ENCODE results near the gene CYB5R2.

Gene CYB5R2

DNA sequence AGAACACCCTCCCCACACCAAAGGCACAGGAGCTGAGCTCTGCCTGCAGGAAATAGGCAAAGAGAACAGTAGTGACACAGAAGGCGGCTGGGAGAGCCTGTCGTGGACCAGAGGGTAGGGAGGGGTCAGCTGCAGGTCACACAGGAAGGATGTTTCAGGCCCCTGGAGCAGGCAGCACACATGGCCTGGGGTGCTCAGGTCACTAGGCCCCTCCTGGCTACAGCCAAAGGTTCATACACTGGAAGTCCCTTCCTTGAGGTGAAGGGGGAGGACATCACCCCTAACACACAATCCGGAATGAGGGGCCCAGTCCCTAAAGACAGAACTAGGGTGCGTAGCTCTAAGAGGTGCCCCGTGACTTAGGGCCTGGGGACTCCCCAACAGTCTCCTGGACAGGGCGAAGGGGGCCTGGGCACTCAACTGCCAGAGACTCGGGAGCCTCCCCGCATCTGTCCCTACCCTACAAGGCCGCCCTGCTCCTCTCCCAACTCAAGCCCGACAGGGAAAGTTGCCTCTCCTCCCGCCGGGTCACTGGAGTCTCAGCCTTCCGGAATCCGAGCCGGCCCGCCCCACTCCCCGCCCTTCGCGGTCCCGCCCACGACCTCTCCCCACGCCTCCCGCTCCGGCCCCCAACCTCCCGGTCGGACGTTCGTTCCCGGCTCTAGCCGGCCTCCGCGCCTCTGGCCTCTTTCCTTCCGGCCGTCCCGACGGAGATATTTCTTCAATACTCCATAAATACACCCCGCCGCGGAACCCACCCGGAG lies at the start of gene CYB5R2:
CYB5R2 (minus strand) TSS at position 541 of the 764 bp plus-strand sequence. CDS start 675 bp downstream, outside the sequence.
- peak within 1 kb of the TSS; percentile 84 for H3K27ac ChIP-seq
- DNase-seq (ENCODE audit: low read depth, low spot score) = no peak

DNA sequence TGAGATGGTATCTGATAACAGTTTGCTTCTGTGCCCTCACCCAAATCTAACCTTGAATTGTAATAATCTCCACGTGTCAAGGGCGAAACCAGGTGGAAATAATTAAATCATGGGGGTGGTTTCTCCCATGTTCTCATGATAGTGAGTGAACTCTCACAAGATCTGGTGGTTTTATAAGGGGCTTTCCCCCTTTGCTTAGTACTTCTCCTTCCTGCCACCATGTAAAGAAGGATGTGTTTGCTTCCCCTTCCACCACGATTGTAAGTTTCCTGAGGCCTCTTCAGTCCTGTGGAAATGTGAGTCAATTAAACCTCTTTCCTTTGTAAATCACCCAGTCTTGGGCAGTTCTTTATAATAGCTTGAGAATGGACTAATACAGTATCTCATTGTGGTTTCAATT lies 41.5 kb upstream of the CYB5R2 start:
- no peak for DNase-seq (ENCODE audit: low read depth, low spot score)
- no peak overlapping the region for H3K27ac ChIP-seq

DNA sequence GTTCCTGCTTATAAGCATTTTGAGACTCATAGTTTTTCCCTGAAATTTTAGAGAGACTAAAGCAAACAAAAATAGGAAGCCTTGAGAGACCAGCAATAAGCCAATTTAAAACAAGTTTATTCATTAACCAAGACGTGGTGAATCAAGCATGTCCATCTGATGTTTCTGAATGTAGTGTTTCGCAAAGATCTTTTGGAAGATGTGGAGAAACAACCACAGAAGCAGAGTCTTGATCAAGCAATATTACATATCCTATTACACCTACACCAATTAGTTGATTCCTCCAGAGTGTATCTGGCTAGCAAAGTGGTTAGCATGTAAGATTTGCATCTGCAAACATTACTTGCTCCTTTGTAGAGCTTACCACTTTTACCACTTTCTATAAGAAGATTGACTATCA lies 33.1 kb upstream of the CYB5R2 start, which contains the start of gene OVCH2:
OVCH2 (minus strand) TSS at position 101 of the 400 bp plus-strand sequence; CDS start at position 18, 83 bp downstream.
- no peak within 1 kb of the TSS for H3K27ac ChIP-seq
- DNase-seq (ENCODE audit: low read depth, low spot score) = no peak

DNA sequence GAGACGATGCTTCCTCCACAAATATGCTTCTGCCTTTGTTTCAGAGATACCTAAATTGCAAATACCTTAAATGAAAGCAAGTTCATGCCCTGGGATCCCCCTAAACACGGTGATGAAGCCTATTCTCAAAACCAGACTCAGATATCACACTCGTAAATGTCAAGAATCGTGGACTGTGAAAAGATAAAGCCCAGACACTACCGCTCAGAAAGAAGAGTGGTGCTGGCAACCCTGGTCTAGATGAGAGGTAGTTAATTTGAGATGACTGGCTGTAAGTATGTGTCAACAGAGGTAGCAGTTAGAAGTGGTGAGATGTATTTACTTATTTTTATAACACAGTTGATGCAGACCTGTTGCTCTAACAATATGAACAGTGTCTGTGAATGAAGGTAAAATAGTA lies 30.4 kb upstream of the CYB5R2 start:
- no peak overlapping the region for H3K27ac ChIP-seq
- no peak for DNase-seq (ENCODE audit: low read depth, low spot score)

DNA sequence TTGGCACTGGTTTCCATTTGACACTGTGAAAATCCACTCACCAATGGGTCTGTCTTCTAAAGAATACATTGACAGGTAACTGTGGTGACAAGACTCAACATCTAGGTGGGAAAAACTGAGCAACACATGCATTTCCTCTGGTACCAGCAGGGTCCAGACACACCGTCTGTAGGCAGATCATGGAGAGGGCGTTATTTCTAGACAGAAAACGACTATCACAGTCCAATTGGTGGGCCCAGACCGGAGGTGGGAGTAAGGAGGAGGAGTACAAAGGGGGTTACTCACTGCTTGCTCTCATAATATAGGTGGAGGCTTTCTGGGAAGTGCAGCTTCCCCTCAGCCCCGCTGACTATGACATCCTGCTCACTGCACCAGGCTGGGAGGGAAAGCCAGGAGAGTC lies 23.1 kb upstream of the CYB5R2 start:
- no peak for DNase-seq (ENCODE audit: low read depth, low spot score)
- H3K27ac ChIP-seq = no peak overlapping the region

DNA sequence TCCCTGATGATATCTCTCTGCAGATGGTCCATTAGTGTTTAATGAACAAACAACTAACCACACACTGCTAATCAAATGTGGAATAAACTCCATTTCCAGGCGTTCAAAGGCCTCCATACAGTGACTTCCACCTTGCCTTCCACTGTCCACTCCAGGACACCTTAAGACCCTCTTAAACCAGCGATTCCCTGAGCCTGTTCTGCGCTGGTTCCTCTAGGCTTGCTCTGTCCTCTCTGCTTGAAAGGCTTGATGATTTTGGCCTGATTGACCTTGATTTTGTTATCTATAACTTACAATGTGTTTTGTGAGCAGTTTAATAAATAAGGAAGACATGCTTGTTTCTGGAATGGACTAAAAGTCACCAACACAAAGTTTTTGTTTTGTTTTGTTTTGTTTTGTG lies 20.9 kb upstream of the CYB5R2 start:
- DNase-seq (ENCODE audit: low read depth, low spot score) = no peak
- H3K27ac ChIP-seq = no peak overlapping the region

DNA sequence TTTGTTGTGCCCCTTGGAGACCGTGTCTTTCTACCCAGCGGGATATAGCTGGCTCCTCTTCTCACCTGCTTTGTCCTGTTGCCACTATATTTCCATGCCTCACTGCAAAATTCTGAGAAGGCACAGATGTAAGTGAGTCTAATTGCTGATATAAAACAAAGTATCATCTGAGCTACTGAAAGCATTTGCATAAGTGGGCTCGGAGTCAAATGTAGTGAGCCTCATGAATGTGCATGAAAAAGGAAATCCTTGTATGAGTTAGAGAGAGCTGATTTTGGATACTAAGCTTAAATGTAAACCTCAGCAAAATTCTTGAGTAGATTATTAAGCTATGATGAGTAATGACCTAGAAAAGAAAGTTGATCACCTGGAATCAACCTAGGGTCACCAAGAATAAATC lies 19.1 kb upstream of the CYB5R2 start:
- H3K27ac ChIP-seq = no peak overlapping the region
- DNase-seq (ENCODE audit: low read depth, low spot score) = no peak

DNA sequence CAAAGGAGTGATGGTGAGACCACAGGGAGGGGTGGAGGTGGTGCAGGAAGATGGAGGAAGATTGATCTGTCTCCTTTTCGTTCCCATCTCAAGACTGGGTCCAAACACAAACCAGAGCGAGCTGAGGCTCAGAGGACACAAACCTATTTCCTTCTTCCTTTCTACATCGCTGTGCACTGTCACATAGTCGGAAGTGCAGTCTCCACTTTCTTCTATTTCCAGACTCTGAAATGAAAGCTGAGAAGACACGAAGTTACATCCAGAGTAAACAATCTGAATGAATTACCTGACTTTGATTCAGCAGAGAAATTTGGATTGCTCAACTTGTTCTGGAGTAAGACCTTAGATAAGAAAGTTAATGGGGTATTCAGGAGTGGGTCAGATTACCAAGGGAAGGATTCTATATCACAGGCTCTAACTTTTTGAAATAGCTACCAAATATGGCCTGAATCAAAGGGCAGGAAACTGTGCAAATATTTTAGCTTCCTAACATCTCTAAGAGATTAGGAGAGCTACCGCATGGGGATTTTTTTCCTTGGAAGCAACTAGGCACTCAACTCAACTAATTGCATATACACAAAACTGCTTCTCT lies 18.6 kb upstream of the CYB5R2 start:
- no peak for DNase-seq (ENCODE audit: low read depth, low spot score)
- H3K27ac ChIP-seq = no peak overlapping the region

DNA sequence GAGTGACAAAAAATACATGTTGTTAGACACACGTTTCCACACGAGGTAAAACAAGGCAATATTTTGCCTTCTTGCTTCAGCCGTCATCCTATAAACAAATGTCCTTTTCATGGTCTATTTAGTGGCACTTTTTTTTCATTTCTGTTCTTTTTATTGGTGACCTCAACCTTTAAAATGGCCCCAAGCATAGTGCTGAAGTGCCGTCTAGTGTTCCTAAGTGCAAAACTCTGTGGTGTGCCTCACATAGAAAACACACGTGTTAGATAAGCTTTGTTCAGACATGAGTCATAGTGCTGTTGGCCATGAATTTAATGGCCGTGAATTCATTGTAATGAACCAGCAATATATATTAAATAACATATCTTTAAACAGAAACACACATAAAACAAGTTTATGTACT lies 17.3 kb upstream of the CYB5R2 start:
- H3K27ac ChIP-seq = no peak overlapping the region
- no peak for DNase-seq (ENCODE audit: low read depth, low spot score)

DNA sequence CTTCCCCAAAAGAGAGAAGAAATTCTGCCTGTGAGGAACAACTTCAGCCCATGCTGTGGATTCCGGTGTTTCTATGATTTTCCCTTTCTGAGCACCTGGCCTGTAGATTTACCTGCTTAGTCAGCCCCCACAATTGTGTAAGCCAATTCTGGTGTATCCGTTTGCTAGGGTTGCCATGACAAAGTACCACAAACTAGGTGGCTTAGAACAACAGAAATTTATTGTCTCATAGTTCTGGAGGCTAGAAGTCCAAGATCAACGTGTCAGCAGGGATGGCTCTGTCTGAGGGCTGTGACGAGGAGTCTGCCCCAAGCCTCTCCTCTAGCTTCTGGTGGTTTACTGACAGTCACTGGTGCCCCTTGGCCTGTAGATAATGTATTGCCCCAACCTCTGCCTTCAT lies 15.9 kb upstream of the CYB5R2 start:
- H3K27ac ChIP-seq = no peak overlapping the region

DNA sequence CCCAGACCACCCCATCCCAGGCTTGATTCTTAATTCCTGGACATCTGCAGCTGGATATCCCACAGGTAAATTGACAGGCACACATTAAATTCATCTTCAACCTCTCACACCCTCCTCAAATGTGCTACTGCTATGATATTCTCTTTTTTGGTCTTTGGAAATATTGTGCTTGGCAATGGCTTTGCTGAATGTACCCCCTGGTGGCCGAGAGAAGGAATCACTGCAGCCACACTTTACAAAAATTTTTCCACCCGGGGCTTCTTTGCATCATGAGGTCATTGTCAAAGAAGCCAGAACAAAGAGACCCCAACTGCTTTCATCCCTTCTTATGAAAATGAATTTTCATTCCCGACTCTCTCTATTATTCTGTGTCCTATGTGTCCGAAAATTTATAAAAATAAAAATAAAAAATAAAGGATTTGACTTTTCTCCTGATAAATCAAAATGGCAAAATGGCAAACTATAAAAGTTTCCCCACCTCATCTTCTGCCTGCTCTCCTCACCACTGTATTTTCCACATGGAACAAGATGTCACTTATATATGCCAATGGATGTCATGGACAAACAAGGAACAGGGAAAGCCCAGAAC lies 15.0 kb upstream of the CYB5R2 start:
- no peak for DNase-seq (ENCODE audit: low read depth, low spot score)
- no peak overlapping the region for H3K27ac ChIP-seq

More for the DNA sequence above, 15.9 kb upstream of the CYB5R2 start:
- DNase-seq (ENCODE audit: low read depth, low spot score) = no peak

DNA sequence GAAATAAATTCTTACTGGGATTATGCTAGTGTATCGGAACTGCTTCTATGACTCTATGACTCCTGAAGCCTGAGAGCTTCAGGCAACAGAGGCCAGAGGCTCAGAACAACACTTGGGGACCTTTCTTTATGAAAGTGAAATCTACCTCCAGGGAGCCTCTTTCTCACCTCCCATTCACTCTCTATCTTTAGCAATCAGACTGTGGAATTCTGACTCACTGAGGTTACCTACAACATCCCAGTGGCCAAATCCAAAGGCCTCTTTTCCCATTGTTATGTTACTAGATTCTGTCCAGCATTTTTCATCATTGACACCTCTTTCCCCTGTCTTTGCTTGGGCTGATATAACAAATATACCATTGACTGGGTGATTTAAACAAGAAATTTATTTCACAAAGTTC lies 14.1 kb upstream of the CYB5R2 start:
- no peak for DNase-seq (ENCODE audit: low read depth, low spot score)

DNA sequence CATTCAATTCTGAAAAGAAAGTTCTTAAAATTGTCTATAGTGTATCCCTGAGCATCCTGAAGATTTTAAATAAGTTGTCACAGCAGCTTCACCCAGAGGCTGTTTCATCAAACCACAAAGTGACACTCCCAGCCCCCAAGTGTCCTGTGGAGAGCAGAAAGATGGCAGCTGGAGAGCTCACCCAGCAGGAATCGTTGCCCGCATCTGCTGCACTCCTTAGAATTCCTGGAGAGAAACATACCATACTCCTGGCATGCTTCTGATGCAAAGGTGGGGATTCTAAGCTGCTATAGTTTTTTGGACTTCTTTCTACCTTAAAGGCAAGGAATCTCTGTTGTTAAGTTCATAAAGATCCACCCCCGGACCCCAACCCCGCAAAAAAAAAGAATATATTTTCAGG lies 13.5 kb upstream of the CYB5R2 start:
- DNase-seq (ENCODE audit: low read depth, low spot score) = no peak
- H3K27ac ChIP-seq = no peak overlapping the region

More for the DNA sequence above, 14.1 kb upstream of the CYB5R2 start:
- no peak overlapping the region for H3K27ac ChIP-seq

DNA sequence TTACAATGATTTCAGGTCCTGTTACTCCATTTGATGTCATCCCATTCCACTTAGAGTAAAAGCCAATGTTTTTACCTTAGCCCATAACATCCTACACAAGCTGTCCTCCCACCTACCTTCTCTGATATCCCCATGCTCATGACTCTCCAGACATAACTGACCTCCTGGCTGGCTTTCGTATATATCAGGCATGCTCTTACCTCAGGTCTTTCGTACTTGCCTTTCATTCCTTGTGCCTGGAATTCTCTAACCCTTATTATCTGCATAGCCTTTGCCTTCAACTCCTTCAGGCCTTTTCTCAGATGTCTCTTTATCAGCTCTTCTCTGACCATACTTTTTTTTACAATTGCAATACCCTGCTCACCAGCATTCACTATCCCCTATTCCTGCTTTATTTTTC lies 10.3 kb upstream of the CYB5R2 start:
- no peak for DNase-seq (ENCODE audit: low read depth, low spot score)
- H3K27ac ChIP-seq = no peak overlapping the region

DNA sequence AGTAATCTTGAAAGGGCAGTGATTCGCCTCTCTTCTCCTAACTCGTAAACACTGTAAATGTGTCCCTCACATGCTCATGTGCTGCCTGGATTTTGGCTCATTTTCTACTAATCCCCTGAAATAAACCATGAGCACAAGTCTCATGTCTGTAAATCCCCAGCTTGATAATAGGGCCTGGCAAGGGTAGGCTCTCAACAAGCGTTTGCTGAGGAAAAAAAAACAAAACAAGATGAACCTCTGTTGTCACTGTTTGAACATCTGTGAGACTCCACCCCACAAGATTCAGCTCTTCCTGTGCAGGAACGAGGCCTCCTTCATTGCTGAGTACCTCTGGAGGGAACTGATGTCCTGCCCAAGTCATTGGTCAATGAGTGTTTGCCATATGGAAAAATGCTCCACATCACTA lies 4.5 kb upstream of the CYB5R2 start:
- DNase-seq (ENCODE audit: low read depth, low spot score) = no peak

DNA sequence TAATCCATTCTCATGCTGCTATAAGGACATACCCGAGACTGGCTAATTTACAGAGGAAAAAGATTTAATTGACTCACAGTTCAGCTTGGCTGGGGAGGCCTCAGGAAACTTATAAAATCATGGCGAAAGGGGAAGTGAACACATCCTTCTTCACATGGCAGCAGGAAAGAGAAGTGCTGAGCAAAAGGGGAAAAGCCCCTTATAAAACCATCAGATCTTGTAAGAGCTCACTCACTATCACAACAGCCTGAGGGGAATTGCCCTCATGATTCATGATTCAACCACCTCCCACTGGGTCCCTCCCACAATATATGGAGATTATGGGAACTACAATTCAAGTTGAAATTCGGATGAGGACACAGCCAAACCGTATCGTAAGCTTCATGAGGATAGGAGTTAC lies 3.8 kb upstream of the CYB5R2 start:
- peak; percentile 87 for DNase-seq (ENCODE audit: low read depth, low spot score)
- H3K27ac ChIP-seq = peak overlapping the region; percentile 84

More for the DNA sequence above, 4.5 kb upstream of the CYB5R2 start:
- peak overlapping the region; percentile 84 for H3K27ac ChIP-seq

DNA sequence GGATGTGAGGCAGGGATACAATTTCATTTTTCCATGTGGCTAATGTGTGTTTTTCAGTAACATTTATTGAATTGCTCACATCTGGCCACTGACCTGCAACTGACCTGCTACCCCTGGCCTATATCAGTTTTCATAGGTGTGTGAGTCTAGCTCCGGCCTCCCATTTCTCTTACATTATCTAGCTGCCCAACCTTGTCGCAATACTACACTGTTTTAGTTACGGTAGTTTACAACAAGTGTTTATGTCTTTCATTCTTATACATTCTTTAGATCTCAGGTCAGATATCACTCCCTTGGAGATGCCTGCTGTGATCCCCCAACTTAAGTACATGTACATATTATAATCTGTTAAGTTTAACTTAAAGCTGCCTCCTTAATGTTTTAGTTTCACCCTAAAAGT lies 2.3 kb upstream of the CYB5R2 start:
- peak overlapping the region; percentile 84 for H3K27ac ChIP-seq
- DNase-seq (ENCODE audit: low read depth, low spot score) = no peak

DNA sequence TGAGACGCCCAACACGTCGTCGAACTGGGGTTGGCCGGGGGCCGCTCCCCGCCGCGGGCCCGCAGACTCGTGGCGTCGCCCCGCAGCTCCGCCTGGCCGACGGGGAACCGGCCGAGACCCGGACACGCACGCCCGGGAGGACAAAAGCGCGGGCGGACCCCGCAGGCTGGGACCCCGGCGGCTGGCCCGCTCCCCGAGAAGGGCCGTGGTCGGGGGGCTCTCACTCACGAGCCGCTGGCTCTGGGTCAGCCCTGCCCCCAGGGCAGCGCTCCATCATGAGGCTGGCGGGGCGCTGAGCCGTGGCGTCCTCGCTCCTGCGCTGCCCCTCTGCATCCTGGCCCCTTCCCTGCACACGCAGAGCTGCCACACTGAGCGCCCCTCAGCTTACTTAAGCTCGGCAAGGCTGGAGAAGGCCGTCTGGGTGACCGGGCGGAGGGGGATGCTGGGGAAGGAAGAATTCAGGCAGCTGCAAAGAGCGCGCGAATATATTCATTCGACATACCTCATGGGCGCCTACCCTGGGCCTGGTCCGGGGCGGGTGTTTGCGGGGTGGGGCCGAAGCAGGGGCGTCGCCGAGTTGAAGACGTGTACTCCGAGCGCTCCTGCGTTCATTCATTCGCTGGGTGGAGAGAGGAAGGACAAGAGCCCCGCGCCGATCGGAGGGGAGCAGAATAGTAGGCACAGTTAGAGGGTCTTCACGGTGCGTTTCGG lies 579 bp upstream of the CYB5R2 start:
- no peak for DNase-seq (ENCODE audit: low read depth, low spot score)
- H3K27ac ChIP-seq = peak overlapping the region; percentile 84

DNA sequence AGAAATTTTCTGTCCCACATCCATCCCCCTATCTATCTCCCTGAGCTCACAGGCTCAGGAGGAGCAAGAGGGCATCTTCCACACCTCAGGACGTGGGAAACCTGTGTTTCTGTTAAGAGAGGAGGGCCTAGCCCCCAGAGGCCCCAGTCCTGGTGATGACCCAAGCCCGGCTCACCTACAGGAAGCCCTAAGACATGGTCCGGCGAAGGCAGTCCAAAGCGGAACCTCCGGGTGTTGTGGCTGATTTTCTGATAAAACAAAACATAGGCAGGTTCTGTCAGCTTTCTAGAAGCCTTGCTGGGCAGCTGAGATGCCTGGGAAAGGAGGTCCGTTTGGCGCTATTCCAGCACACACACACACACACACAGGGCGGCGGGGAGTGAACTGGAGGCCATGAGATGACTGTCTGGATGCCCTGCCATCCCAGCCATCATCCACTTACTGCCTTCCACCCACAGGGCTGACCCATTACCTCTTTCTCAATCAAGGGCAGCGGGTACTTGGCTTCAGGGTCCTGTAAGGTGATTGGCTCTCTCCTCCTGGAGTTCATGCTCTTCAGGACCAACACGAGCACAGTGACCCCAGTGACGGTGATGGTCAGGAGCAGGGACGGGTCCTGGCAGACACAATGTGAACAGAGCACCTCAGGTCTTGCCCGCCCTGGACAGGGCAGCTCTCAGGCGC lies 882 bp downstream of the CYB5R2 start:
- peak overlapping the region; percentile 84 for H3K27ac ChIP-seq
- DNase-seq (ENCODE audit: low read depth, low spot score) = no peak
